Spinal cord (tissue), 10 donors: ENCODE data around the gene NRG3. TPM values are rescaled to one million over a fixed set of nuclear protein-coding genes. Genes with fewer than 3 reads are reported as not detected.

Source experiments
- DNase-seq, 6 donors: peaks; one replicate each; pipeline versions ENCODE4 v3.0.0 to v3.0.0-alpha.2; 2013 to 2015; ENCODE audit warnings: low spot score in 6 of 6, low read depth in 4 of 6
- H3K27ac ChIP-seq: one replicate; pipeline ENCODE4 v1.5.1; 2013; ENCODE audit warnings: low read depth, low read length, control low read depth
- H3K27me3 ChIP-seq: one replicate; pipeline ENCODE4 v1.6.1; 2013; ENCODE audit warnings: low read length; ENCODE audit not compliant: control insufficient read depth, insufficient read depth
- H3K36me3 ChIP-seq: one replicate; pipeline ENCODE4 v1.6.1; 2013; ENCODE audit warnings: low read length; ENCODE audit not compliant: control insufficient read depth, insufficient read depth
- H3K4me1 ChIP-seq: one replicate; pipeline ENCODE4 v1.6.1; 2013; ENCODE audit warnings: low read length; ENCODE audit not compliant: control insufficient read depth, insufficient read depth
- H3K4me3 ChIP-seq: one replicate; pipeline ENCODE4 v1.5.1; 2013; ENCODE audit warnings: low read depth, low read length, control low read depth
- H3K9me3 ChIP-seq: one replicate; pipeline ENCODE4 v1.6.1; 2013; ENCODE audit warnings: low read length; ENCODE audit not compliant: control insufficient read depth, insufficient read depth
- WGBS: methylation state at CpG from one replicate; pipeline ENCODE4 v1.1.5; 2013; ENCODE audit warnings: missing lambda C conversion rate; ENCODE audit not compliant: insufficient coverage; 5-methylcytosine and 5-hydroxymethylcytosine counted together
- polyA plus RNA-seq, 2 donors: library from polyadenylated mRNA; unstranded; fragments of 120-200 nt; gene quantifications; one replicate each; pipeline ENCODE4 v1.2.1, GENCODE V29; 2013; ENCODE audit not compliant: insufficient read length in 2 of 2
- total RNA-seq, 2 donors: library from RNA; depleted of rRNA in 1 of 2; stranded (reverse); fragments of 120-200 nt in 1 of 2; fragments of >200 nt in 1 of 2; gene quantifications; one replicate each; pipeline versions ENCODE4 v1.2.3 to v1.2.4, GENCODE V29; 2013 to 2014
- donor health status: healthy.

NRG3 gene
- total and polyA plus RNA-seq, 4 donors = 10.2 to 53.9 (median 33.6) TPM

GRCh38 chr10:81876253-81877077 is 1.5 kb downstream of the NRG3 start:
- peak in 3 of 6 donors; percentile 59 to 90 (median 88) for DNase-seq

GRCh38 chr10:81877596-81877995 is 2.6 kb downstream of the NRG3 start:
- Histone ChIP-seq H3K4me1 (peaks cover 20% of the 10 kb centered on the region), H3K27ac (peak overlapping the region; percentile 40), H3K36me3 (no peaks in the 10 kb centered on the region), H3K27me3 (peaks cover 11% of the 10 kb centered on the region), H3K4me3 (peak overlapping the region; percentile 46), H3K9me3 (no peaks in the 10 kb centered on the region)
- DNase-seq = peak in 3 of 6 donors; percentile 31 to 67 (median 47)
- 14% methylated on average over 1 of the region's 2 CpGs for WGBS

More at GRCh38 chr10:81876253-81877077, 1.5 kb downstream of the NRG3 start:
- H3K27me3 ChIP-seq = peaks cover 11% of the 10 kb centered on the region
- peak overlapping the region; percentile 46 for H3K4me3 ChIP-seq
- peak overlapping the region; percentile 40 for H3K27ac ChIP-seq
- H3K36me3 ChIP-seq = no peaks in the 10 kb centered on the region
- 0% methylated on average over 14 of the region's 25 CpGs for WGBS
- peaks cover 20% of the 10 kb centered on the region for H3K4me1 ChIP-seq
- H3K9me3 ChIP-seq = no peaks in the 10 kb centered on the region

GRCh38 chr10:81882011-81882410 is 7.0 kb downstream of the NRG3 start:
- no peaks in the 10 kb centered on the region for H3K9me3 ChIP-seq
- H3K36me3 ChIP-seq = no peaks in the 10 kb centered on the region
- H3K4me1 ChIP-seq = no peaks in the 10 kb centered on the region
- H3K4me3 ChIP-seq = no peak overlapping the region
- DNase-seq = peak in 2 of 6 donors; percentile 14 to 34
- H3K27ac ChIP-seq = no peak overlapping the region
- no CpG with 5 or more reads among the region's 1 CpG for WGBS
- H3K27me3 ChIP-seq = no peaks in the 10 kb centered on the region

GRCh38 chr10:81884856-81885255 is 9.9 kb downstream of the NRG3 start:
- no CpG with 5 or more reads among the region's 1 CpG for WGBS
- H3K36me3 ChIP-seq = no peaks in the 10 kb centered on the region

GRCh38 chr10:81885491-81885890 is 10.5 kb downstream of the NRG3 start:
- no peaks in the 10 kb centered on the region for H3K36me3 ChIP-seq
- no CpG with 5 or more reads among the region's 2 CpGs for WGBS
- no peak overlapping the region for H3K27ac ChIP-seq
- no peak for DNase-seq
- no peaks in the 10 kb centered on the region for H3K27me3 ChIP-seq
- no peaks in the 10 kb centered on the region for H3K9me3 ChIP-seq
- no peaks in the 10 kb centered on the region for H3K4me1 ChIP-seq
- H3K4me3 ChIP-seq = no peak overlapping the region

More at GRCh38 chr10:81884856-81885255, 9.9 kb downstream of the NRG3 start:
- Histone ChIP-seq H3K4me3 (no peak overlapping the region), H3K4me1 (no peaks in the 10 kb centered on the region), H3K9me3 (no peaks in the 10 kb centered on the region), H3K27ac (no peak overlapping the region), H3K27me3 (no peaks in the 10 kb centered on the region)
- DNase-seq = no peak

GRCh38 chr10:81886939-81887338 is 11.9 kb downstream of the NRG3 start:
- H3K4me3 ChIP-seq = no peak overlapping the region
- no peaks in the 10 kb centered on the region for H3K27me3 ChIP-seq
- H3K4me1 ChIP-seq = no peaks in the 10 kb centered on the region
- no peak overlapping the region for H3K27ac ChIP-seq
- no peaks in the 10 kb centered on the region for H3K36me3 ChIP-seq
- DNase-seq = no peak
- H3K9me3 ChIP-seq = no peaks in the 10 kb centered on the region

- DNase-seq = peak in 2 of 6 donors; percentile 7 to 70
- H3K36me3 ChIP-seq = no peaks in the 10 kb centered on the region
- WGBS = no CpG with 5 or more reads among the region's 7 CpGs
- no peak overlapping the region for H3K4me3 ChIP-seq
- no peaks in the 10 kb centered on the region for H3K9me3 ChIP-seq
- no peaks in the 10 kb centered on the region for H3K27me3 ChIP-seq
- no peak overlapping the region for H3K27ac ChIP-seq
- no peaks in the 10 kb centered on the region for H3K4me1 ChIP-seq
Observed at GRCh38 chr10:81889181-81889769, 14.3 kb downstream of the NRG3 start.

- no peak overlapping the region for H3K27ac ChIP-seq
- H3K4me3 ChIP-seq = no peak overlapping the region
- H3K9me3 ChIP-seq = no peaks in the 10 kb centered on the region
- DNase-seq = no peak
- WGBS = 82% methylated on average over 4 of the region's 8 CpGs
- H3K4me1 ChIP-seq = no peaks in the 10 kb centered on the region
- no peaks in the 10 kb centered on the region for H3K36me3 ChIP-seq
- no peaks in the 10 kb centered on the region for H3K27me3 ChIP-seq
Observed at GRCh38 chr10:81894616-81895015, 19.6 kb downstream of the NRG3 start.

GRCh38 chr10:81898518-81898917 is 23.5 kb downstream of the NRG3 start:
- Histone ChIP-seq H3K4me1 (no peaks in the 10 kb centered on the region), H3K9me3 (no peaks in the 10 kb centered on the region), H3K27me3 (no peaks in the 10 kb centered on the region), H3K4me3 (no peak overlapping the region), H3K36me3 (no peaks in the 10 kb centered on the region), H3K27ac (no peak overlapping the region)
- no CpG with 5 or more reads among the region's 1 CpG for WGBS
- no peak for DNase-seq

- H3K27ac ChIP-seq = no peak overlapping the region
- no CpG with 5 or more reads among the region's 2 CpGs for WGBS
- no peaks in the 10 kb centered on the region for H3K36me3 ChIP-seq
- H3K9me3 ChIP-seq = no peaks in the 10 kb centered on the region
- H3K27me3 ChIP-seq = no peaks in the 10 kb centered on the region
- no peak for DNase-seq
- no peak overlapping the region for H3K4me3 ChIP-seq
- H3K4me1 ChIP-seq = no peaks in the 10 kb centered on the region
Observed at GRCh38 chr10:81900989-81901388, 26.0 kb downstream of the NRG3 start.
